H1 (cell line): Measurements from ENCODE around the gene UMODL1. TPM values are rescaled to one million over a fixed set of nuclear protein-coding genes. Genes with fewer than 3 reads are reported as not detected.

Experiments
- CTCF ChIA-PET: fragments of 300-600 bp; sonication (Branson Sonifier 250); formaldehyde crosslinking; loops from one replicate; lab custom pipeline; 2021; ENCODE audit not compliant: partially characterized antibody; lab: Charles Lee
- POLR2A ChIA-PET: fragments of 300-600 bp; sonication (Branson Sonifier 250); formaldehyde crosslinking; loops from one replicate; lab custom pipeline; 2021; ENCODE audit warnings: inconsistent platforms; ENCODE audit not compliant: partially characterized antibody; lab: Charles Lee
- DNase-seq, 2 experiments: peaks; one replicate each; pipeline versions ENCODE4 v3.0.0 to v3.0.0-alpha.2; 2010 to 2022; ENCODE audit warnings: low spot score in 2 of 2, low read depth in 1 of 2, mixed read lengths in 1 of 2
- FAIRE-seq: peaks from 2 replicates; lab custom pipeline; 2011; peaks lifted over from hg19 to GRCh38; lab: Jason Lieb, UNC
- H2AFZ ChIP-seq: 2 replicates; pipeline ENCODE4 v1.8.1; 2012; ENCODE audit warnings: low read length, inconsistent platforms
- H2AK5ac ChIP-seq: 2 replicates; pipeline ENCODE4 v1.6.1; 2013; ENCODE audit warnings: low read depth, low read length
- H2BK120ac ChIP-seq: replicated peaks from 2 replicates; pipeline ENCODE3; 2013; ENCODE audit warnings: low read depth, low read length, inconsistent platforms
- H2BK12ac ChIP-seq: 2 replicates; pipeline ENCODE4 v1.6.1; 2013; ENCODE audit warnings: low read depth, low read length
- H2BK15ac ChIP-seq: 2 replicates; pipeline ENCODE4 v1.6.1; 2013; ENCODE audit warnings: low read length
- H2BK20ac ChIP-seq: 2 replicates; pipeline ENCODE4 v1.6.1; 2013; ENCODE audit warnings: low read length
- H2BK5ac ChIP-seq: 2 replicates; pipeline ENCODE4 v1.6.1; 2013; ENCODE audit warnings: low read depth, low read length
- H3K14ac ChIP-seq: 2 replicates; pipeline ENCODE4 v1.6.1; 2013; ENCODE audit warnings: inconsistent platforms; ENCODE audit not compliant: insufficient read length
- H3K18ac ChIP-seq: 2 replicates; pipeline ENCODE4 v1.6.1; 2013; ENCODE audit warnings: low read length; ENCODE audit errors: extremely low read depth
- H3K23ac ChIP-seq: 2 replicates; pipeline ENCODE4 v1.6.1; 2013; ENCODE audit warnings: inconsistent platforms; ENCODE audit not compliant: insufficient read length
- H3K23me2 ChIP-seq: 2 replicates; pipeline ENCODE4 v1.6.1; 2013; ENCODE audit warnings: low read depth, low read length
- H3K27ac ChIP-seq: 2 replicates; pipeline ENCODE4 v1.6.1; 2011; ENCODE audit warnings: low read depth, low read length, inconsistent platforms
- H3K27me3 ChIP-seq, 4 experiments: replicated peaks in 1 of 4; 1 replicate in 1 of 4; 2 replicates in 3 of 4; pipeline versions ENCODE4 v1.6.1 to v1.8.1; 2011 to 2013; ENCODE audit warnings: low read length in 3 of 4, mild to moderate bottlenecking in 3 of 4, inconsistent platforms in 2 of 4, mixed read lengths in 2 of 4, moderate library complexity in 1 of 4; ENCODE audit not compliant: control insufficient read depth in 3 of 4, insufficient read depth in 3 of 4; ENCODE audit errors: extremely low read depth in 1 of 4
- H3K36me3 ChIP-seq, 4 experiments: 2 replicates each; pipeline versions ENCODE4 v1.6.1 to v1.8.1; 2011 to 2013; ENCODE audit warnings: mild to moderate bottlenecking in 4 of 4, low read length in 3 of 4, moderate library complexity in 2 of 4, control low read depth in 1 of 4, inconsistent platforms in 1 of 4; ENCODE audit not compliant: insufficient read depth in 4 of 4, control insufficient read depth in 2 of 4
- H3K4ac ChIP-seq: replicated peaks from 2 replicates; pipeline ENCODE3; 2013; ENCODE audit warnings: low read length, low read depth, mixed read lengths, inconsistent platforms; ENCODE audit not compliant: insufficient read length
- H3K4me1 ChIP-seq, 4 experiments: replicated peaks in 1 of 4; 1 replicate in 1 of 4; 2 replicates in 3 of 4; pipeline versions ENCODE4 v1.6.1 to v1.8.1; 2011 to 2013; ENCODE audit warnings: low read length in 3 of 4, inconsistent platforms in 2 of 4, mixed read lengths in 1 of 4; ENCODE audit not compliant: insufficient read depth in 4 of 4, control insufficient read depth in 3 of 4
- H3K4me2 ChIP-seq, 2 experiments: 2 replicates each; pipeline versions ENCODE4 v1.6.1 to v1.8.1; 2011 to 2013; ENCODE audit warnings: low read depth in 2 of 2, low read length in 2 of 2, control low read depth in 1 of 2, inconsistent platforms in 1 of 2, mild to moderate bottlenecking in 1 of 2; ENCODE audit not compliant: insufficient read depth in 1 of 2
- H3K4me3 ChIP-seq, 4 experiments: fragments of 200-600, 300-600 bp in 1 of 4; sonication (generic), shearing (Covaris generic), sonication (Bioruptor Twin) in 1 of 4; 2 replicates each; pipeline versions ENCODE4 v1.5.1 to v1.8.1; 2011 to 2016; ENCODE audit warnings: low read length in 4 of 4, low read depth in 3 of 4, control low read depth in 2 of 4, inconsistent platforms in 2 of 4, mild to moderate bottlenecking in 2 of 4, mixed read lengths in 1 of 4, moderate library complexity in 1 of 4; ENCODE audit not compliant: insufficient read depth in 2 of 4; ENCODE audit errors: extremely low read depth in 1 of 4
- H3K56ac ChIP-seq: replicated peaks from 2 replicates; pipeline ENCODE3; 2013; ENCODE audit warnings: low read depth, mild to moderate bottlenecking, mixed read lengths, low read length, inconsistent platforms; ENCODE audit not compliant: insufficient read length
- H3K79me1 ChIP-seq: 2 replicates; pipeline ENCODE4 v1.6.1; 2013; ENCODE audit warnings: low read depth, low read length, control low read depth
- H3K79me2 ChIP-seq, 2 experiments: 2 replicates each; pipeline versions ENCODE4 v1.6.1 to v1.8.1; 2012 to 2013; ENCODE audit warnings: low read length in 2 of 2, mild to moderate bottlenecking in 2 of 2, inconsistent platforms in 1 of 2; ENCODE audit not compliant: insufficient read depth in 2 of 2, control insufficient read depth in 1 of 2
- H3K9ac ChIP-seq, 4 experiments: replicated peaks in 1 of 4; 1 replicate in 1 of 4; 2 replicates in 3 of 4; pipeline versions ENCODE4 v1.6.1 to v1.8.1; 2011 to 2013; ENCODE audit warnings: low read depth in 3 of 4, low read length in 3 of 4, control low read depth in 2 of 4, mild to moderate bottlenecking in 2 of 4, moderate library complexity in 2 of 4, inconsistent platforms in 1 of 4; ENCODE audit errors: extremely low read depth in 1 of 4
- H3K9me3 ChIP-seq, 2 experiments: 2 replicates each; pipeline versions ENCODE4 v1.6.1 to v1.8.1; 2012 to 2013; ENCODE audit warnings: mild to moderate bottlenecking in 2 of 2, moderate library complexity in 2 of 2, control low read depth in 1 of 2, inconsistent platforms in 1 of 2, low read depth in 1 of 2, low read length in 1 of 2, mixed read lengths in 1 of 2; ENCODE audit not compliant: insufficient read depth in 2 of 2
- H4K20me1 ChIP-seq, 2 experiments: replicated peaks in 1 of 2; 2 replicates each; pipeline versions ENCODE3 to v1.8.1; 2011 to 2013; ENCODE audit warnings: inconsistent platforms in 2 of 2, low read length in 2 of 2, mild to moderate bottlenecking in 1 of 2; ENCODE audit not compliant: insufficient read depth in 2 of 2, control insufficient read depth in 1 of 2
- H4K5ac ChIP-seq: 2 replicates; pipeline ENCODE4 v1.6.1; 2013; ENCODE audit warnings: low read length, low read depth, mixed read lengths, inconsistent platforms; ENCODE audit not compliant: insufficient read length
- H4K8ac ChIP-seq: 2 replicates; pipeline ENCODE4 v1.8.0; 2013; ENCODE audit warnings: mild to moderate bottlenecking, moderate library complexity, low read length, inconsistent platforms; ENCODE audit not compliant: insufficient read depth; ENCODE audit errors: extremely low read depth
- H4K91ac ChIP-seq: replicated peaks from 2 replicates; pipeline ENCODE3; 2013; ENCODE audit warnings: low read length, mixed read lengths, inconsistent platforms; ENCODE audit not compliant: insufficient read length
- FOSL1 ChIP-seq: IDR thresholded peaks from 2 replicates; pipeline ENCODE4 v1.6.1; 2011; ENCODE audit warnings: mild to moderate bottlenecking, low read depth, low read length, moderate library complexity; ENCODE audit not compliant: insufficient read depth
- RAD21 ChIP-seq, 2 experiments: IDR thresholded peaks in 1 of 2; conservative IDR thresholded peaks in 1 of 2; 2 replicates each; pipeline ENCODE4 v1.6.1; 2011; ENCODE audit warnings: low read depth in 2 of 2, low read length in 2 of 2, improper control_type of control experiment in 1 of 2, inconsistent platforms in 1 of 2, mild to moderate bottlenecking in 1 of 2, moderate library complexity in 1 of 2
- RFX5 ChIP-seq: IDR thresholded peaks from 2 replicates; pipeline ENCODE4 v1.6.1; 2011; ENCODE audit warnings: low read depth, low read length, improper control_type of control experiment, borderline replicate concordance
- WGBS, 2 experiments: shearing (Covaris generic) in 1 of 2; methylation state at CpG; one replicate each; pipeline versions ENCODE4 v1.1.6 to v1.1.7; 2013 to 2015; ENCODE audit warnings: low lambda C conversion rate in 2 of 2, mixed read lengths in 2 of 2, inconsistent platforms in 1 of 2, low coverage in 1 of 2, missing lambda C conversion rate in 1 of 2; ENCODE audit not compliant: insufficient replicate concordance in 2 of 2, insufficient coverage in 1 of 2, insufficient read length in 1 of 2; ENCODE audit errors: extremely low coverage in 1 of 2, missing lambda C conversion rate in 1 of 2; 5-methylcytosine and 5-hydroxymethylcytosine counted together
- polyA plus RNA-seq, 7 experiments: library from polyadenylated mRNA; depleted of rRNA in 3 of 7; stranded (reverse) in 5 of 7; unstranded in 2 of 7; fragments of >200 nt in 5 of 7; fragments of 200-250 nt in 2 of 7; gene quantifications; 1 replicate in 5 of 7; 2 replicates in 1 of 7; 4 replicates in 1 of 7; pipeline versions ENCODE4 v1.2.1 to v1.2.3, GENCODE V29; 2011 to 2013; ENCODE audit warnings: missing spikeins in 2 of 7, mixed read lengths in 2 of 7
- total RNA-seq: library from RNA; stranded (reverse); fragmentation: NEBNext Ultra II Directional; extraction: Animal tissue kit (Norgen Biotek cat#: 25700); gene quantifications from 2 replicates; pipeline ENCODE4 v1.2.1, GENCODE V29; 2021

The UMODL1 gene
- total and polyA plus RNA-seq, 2 of the 8 experiments (the other 6 are each of a cell fraction or from before 2014, with no cell fraction given), result not detected

- WGBS, 2 experiments, result 91% methylated on average over 12 of the region's 12 CpGs; no CpG with 5 or more reads in 1 of the 2 experiments
Observed at GRCh38 chr21:42117967-42118780, 47.1 kb downstream of the UMODL1 start.

More at GRCh38 chr21:42117967-42118780, 47.1 kb downstream of the UMODL1 start:
- Histone ChIP-seq H3K9ac (no peak overlapping the region), H3K23me2 (no peaks in the 10 kb centered on the region; the same call in 1 of the 2 replicates), H3K56ac (no peak overlapping the region), H2AFZ (no peak overlapping the region), H2BK20ac (no peak overlapping the region), H4K8ac (no peak overlapping the region), H2BK5ac (no peak overlapping the region), H3K36me3 (no peaks in the 10 kb centered on the region), H3K27ac (no peak overlapping the region), H3K79me2 (no peaks in the 10 kb centered on the region), H3K4me1 (peaks cover 0 to 6% (median 3%) of the 10 kb centered on the region in 4 experiments; a peak in 4 of 7 replicates), H3K79me1 (no peaks in the 10 kb centered on the region), H3K4ac (no peak overlapping the region), H3K4me3 (no peak overlapping the region), H3K27me3 (no peaks in the 10 kb centered on the region; a peak in 2 of 7 replicates), H3K18ac (no peak overlapping the region), H2BK12ac (no peak overlapping the region), H4K5ac (no peak overlapping the region), H3K23ac (no peak overlapping the region), H2AK5ac (no peak overlapping the region), H4K20me1 (peaks cover 0 to 3% of the 10 kb centered on the region in 2 experiments), H3K14ac (no peak overlapping the region), H4K91ac (peak overlapping the region; percentile 13), H2BK120ac (no peak overlapping the region), H3K4me2 (no peak overlapping the region), H3K9me3 (no peaks in the 10 kb centered on the region), H2BK15ac (0 out of 2 replicates have a peak overlapping the region, but pooled peaks have one; percentile 40)
- no peak for DNase-seq
- POLR2A ChIA-PET, result interaction anchor here (0.6 kb wide), 1 partner anchor 1546 kb away, joined by 3 read pairs; no protein-coding TSS in a partner anchor
- no peak for FAIRE-seq
- TF ChIP-seq RAD21 (IDR thresholded peaks at IDR 0.05 in 1 of 2, conservative IDR thresholded peaks at IDR 0.05 in 1 of 2; ENCODE audit: low read depth in 2 of 2, low read length in 2 of 2) (no peak), FOSL1 (no peak), RFX5 (no peak)
- CTCF ChIA-PET, result interaction anchor here (0.6 to 4.0 kb wide), 57 partner anchors 8 to 569 kb away, joined by 3 to 40 read pairs (median 4); partner anchors contain the start of gene PRDM15
